BJ (cell line): ENCODE data around the gene ZNF236. TPM values are rescaled to one million over a fixed set of nuclear protein-coding genes. Genes with fewer than 3 reads are reported as not detected.
A peak's percentile ranks its signal among the peaks of the same experiment; 100 is the strongest.
"Not testable (repeated sequence)": the region's sequence is repeated elsewhere in the genome, so short reads cannot be mapped to it uniquely, and the experiment has no call there.

Source experiments
- CTCF ChIA-PET: fragments of 350-600 bp; formaldehyde crosslinking; extraction: SDS; loops from one replicate; lab custom pipeline; 2021; ENCODE audit warnings: antibody characterized with exemption, inconsistent platforms; lab: Yijun Ruan, JAX
- POLR2A ChIA-PET: fragments of 300-600 bp; sonication (Branson Sonifier 250); formaldehyde crosslinking; extraction: SDS; loops from one replicate; lab custom pipeline; 2021; ENCODE audit warnings: antibody characterized with exemption; lab: Charles Lee
- DNase-seq: peaks from one replicate; pipeline ENCODE4 v3.0.0-alpha.2; 2011; ENCODE audit warnings: low read depth
- H3K27me3 ChIP-seq: 2 replicates; pipeline ENCODE4 v1.6.0; 2011; ENCODE audit warnings: low read length; ENCODE audit not compliant: control insufficient read depth, insufficient read depth
- H3K36me3 ChIP-seq: 2 replicates; pipeline ENCODE4 v1.5.1; 2011; ENCODE audit warnings: low read length; ENCODE audit not compliant: control insufficient read depth, insufficient read depth
- H3K4me3 ChIP-seq: 2 replicates; pipeline ENCODE4 v1.5.1; 2011; ENCODE audit warnings: low read depth, mild to moderate bottlenecking, control low read depth, low read length
- CTCF ChIP-seq: IDR thresholded peaks from 2 replicates; pipeline ENCODE4 v1.5.1; 2011; ENCODE audit warnings: low read depth, mild to moderate bottlenecking, control low read depth, inconsistent platforms, low read length, moderate library complexity; ENCODE audit not compliant: insufficient read depth
- polyA minus RNA-seq: library from RNA; depleted of rRNA, polyadenylated mRNA; stranded (reverse); fragments of >200 nt; gene quantifications from 2 replicates; pipeline ENCODE4 v1.2.3, GENCODE V29; 2011; rRNA and poly(A)+ RNA removed
- polyA plus RNA-seq: library from polyadenylated mRNA; depleted of rRNA; stranded (reverse); fragments of >200 nt; gene quantifications from 2 replicates; pipeline ENCODE4 v1.2.3, GENCODE V29; 2011; rRNA removed

Gene ZNF236
- polyA plus RNA-seq, result 4.5 and 5.1 TPM in 2 replicates
- 17.1 and 21.6 TPM in 2 replicates for polyA minus RNA-seq

DNA sequence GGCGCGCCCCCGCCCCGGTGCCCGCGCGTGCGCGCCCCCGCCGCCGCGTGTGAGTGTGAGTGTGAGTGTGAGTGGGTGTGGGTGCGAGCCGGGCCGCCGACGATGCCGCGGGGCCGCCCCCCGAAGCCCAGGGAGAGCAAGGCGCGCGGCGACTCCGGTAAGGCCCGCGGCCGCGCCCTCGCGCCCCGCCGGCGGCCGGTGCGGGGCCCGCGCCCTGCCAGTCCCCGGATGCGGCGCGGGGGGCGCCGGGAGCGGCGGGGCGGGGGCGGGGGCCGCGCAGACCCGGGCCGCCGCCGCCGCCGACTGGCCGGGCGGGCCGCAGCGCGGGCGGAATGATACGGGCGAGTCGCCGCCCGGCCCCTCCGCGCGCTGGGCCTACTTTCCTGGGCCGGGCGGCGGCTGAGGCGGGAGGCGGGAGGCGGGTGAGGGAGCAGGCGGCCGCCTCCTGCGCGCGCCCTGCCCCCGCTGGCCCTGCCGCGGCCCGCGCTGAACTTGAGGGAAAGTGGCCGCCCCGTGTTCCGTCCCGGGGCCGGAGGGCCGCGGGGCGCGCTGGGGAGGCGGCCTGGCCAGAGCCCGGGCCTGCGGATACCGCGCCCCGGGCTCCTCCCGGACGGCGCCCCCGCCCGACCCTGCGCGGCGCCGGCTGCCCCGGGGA, at the start of gene ZNF236:
Gene ZNF236 (plus strand): TSS at position 52 of the 655 bp plus-strand sequence. CDS start 51 bp downstream, at position 103.
- ChIA-PET POLR2A (no interaction called here), CTCF (interaction anchor here (1.0 to 5.3 kb wide), 2 partner anchors 15 to 20 kb away, joined by 3 to 41 read pairs; no protein-coding TSS in a partner anchor)
- no peak for TF ChIP-seq CTCF
- 0 out of 2 replicates have a peak, but pooled peaks cover 1% of the 10 kb centered on the region for H3K36me3 ChIP-seq
- no peaks in the 10 kb centered on the region for H3K27me3 ChIP-seq
- H3K4me3 ChIP-seq, result peak within 1 kb of the TSS; percentile 81
- DNase-seq, result no peak

GRCh38 chr18:76772665-76773064, 49.7 kb upstream of the ZNF236 start:
- ChIA-PET POLR2A (no interaction called here), CTCF (no interaction called here)
- H3K36me3 ChIP-seq, result no peaks in the 10 kb centered on the region
- TF ChIP-seq CTCF, result no peak
- no peak overlapping the region for H3K4me3 ChIP-seq
- DNase-seq, result no peak
- H3K27me3 ChIP-seq, result 0 out of 2 replicates have a peak, but pooled peaks cover 1% of the 10 kb centered on the region

DNA sequence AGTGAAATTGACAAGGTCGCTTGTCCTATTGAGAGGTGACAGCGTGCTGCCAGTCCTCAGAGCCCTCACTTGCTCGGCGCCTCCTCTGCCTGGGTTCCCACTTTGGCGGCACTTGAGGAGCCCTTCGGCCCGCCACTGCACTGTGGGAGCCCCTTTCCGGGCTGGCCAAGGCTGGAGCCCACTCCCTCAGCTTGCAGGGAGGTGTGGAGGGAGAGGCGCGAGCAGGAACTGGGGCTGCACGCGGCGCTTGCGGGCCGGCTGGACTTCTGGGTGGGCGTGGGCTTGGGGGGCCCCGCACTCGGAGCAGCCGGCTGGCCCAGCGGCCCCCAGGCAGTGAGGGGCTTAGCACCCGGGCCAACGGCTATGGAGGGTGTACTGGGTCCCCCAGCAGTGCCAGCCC, 45.3 kb upstream of the ZNF236 start:
- POLR2A ChIA-PET, CTCF ChIA-PET, H3K36me3 ChIP-seq, DNase-seq, H3K4me3 ChIP-seq, H3K27me3 ChIP-seq: not testable (repeated sequence)

GRCh38 chr18:76783786-76784484, 38.4 kb upstream of the ZNF236 start:
- no peak for TF ChIP-seq CTCF
- H3K27me3 ChIP-seq, result no peaks in the 10 kb centered on the region; the same call in 1 of the 2 replicates
- H3K36me3 ChIP-seq, result no peaks in the 10 kb centered on the region
- no peak overlapping the region for H3K4me3 ChIP-seq
- DNase-seq, result no peak
- ChIA-PET POLR2A (no interaction called here), CTCF (interaction anchor here (0.9 kb wide), 1 partner anchor 18 kb away, joined by 4 read pairs; no protein-coding TSS in a partner anchor)

DNA sequence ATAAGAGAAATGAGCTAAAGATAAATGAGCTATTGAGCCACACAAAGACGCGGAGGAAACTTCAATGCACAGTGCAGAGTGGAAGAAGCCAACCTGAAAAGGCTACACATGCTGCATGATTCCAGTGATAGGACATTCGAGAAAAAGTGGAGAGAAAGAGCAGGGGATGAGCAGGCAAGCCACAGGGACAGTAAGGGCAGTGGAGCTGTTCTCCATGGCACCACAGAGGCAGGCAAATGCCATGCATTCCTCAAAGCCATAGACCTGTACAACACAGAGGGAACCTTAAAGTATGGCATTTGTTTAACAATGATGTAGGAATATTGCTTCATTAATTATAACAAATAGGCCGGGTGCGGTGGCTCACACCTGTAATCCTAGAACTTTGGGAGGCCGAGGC, 36.5 kb upstream of the ZNF236 start:
- CTCF ChIA-PET, result no interaction called here
- no peak overlapping the region for H3K4me3 ChIP-seq
- no peak for DNase-seq
- H3K36me3 ChIP-seq, result no peaks in the 10 kb centered on the region
- no peaks in the 10 kb centered on the region for H3K27me3 ChIP-seq
- TF ChIP-seq CTCF, result no peak
- POLR2A ChIA-PET, result no interaction called here
